Measurements from ENCODE around the gene STK38.
"Not testable (repeated sequence)": the region's sequence is repeated elsewhere in the genome, so short reads cannot be mapped to it uniquely, and the experiment has no call there.

DNA sequence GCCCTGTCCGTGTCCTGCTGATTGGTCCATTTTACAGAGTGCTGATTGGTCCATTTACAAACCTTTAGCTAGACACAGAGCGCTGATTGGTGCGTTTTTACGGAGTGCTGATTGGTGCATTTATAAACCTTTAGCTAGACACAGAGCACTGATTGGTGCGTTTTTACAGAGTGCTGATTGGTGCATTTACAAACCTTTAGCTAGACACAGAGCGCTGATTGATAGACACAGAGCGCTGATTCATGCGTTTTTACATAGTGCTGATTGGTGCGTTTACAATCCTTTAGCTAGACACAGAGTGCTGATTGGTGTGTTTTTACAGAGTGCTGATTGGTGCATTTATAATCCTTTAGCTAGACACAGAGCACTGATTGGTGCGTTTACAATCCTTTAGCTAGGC is 98.1 kb downstream of the STK38 start:
- TF ChIP-seq POLR2AphosphoS5 (IDR thresholded peaks at IDR 0.05; ENCODE audit: insufficient read depth in 1 of 2, low read depth in 1 of 2); POLR2A (IDR thresholded peaks at IDR 0.05): not testable (repeated sequence)
- TF ChIP-seq, protein P1, sequence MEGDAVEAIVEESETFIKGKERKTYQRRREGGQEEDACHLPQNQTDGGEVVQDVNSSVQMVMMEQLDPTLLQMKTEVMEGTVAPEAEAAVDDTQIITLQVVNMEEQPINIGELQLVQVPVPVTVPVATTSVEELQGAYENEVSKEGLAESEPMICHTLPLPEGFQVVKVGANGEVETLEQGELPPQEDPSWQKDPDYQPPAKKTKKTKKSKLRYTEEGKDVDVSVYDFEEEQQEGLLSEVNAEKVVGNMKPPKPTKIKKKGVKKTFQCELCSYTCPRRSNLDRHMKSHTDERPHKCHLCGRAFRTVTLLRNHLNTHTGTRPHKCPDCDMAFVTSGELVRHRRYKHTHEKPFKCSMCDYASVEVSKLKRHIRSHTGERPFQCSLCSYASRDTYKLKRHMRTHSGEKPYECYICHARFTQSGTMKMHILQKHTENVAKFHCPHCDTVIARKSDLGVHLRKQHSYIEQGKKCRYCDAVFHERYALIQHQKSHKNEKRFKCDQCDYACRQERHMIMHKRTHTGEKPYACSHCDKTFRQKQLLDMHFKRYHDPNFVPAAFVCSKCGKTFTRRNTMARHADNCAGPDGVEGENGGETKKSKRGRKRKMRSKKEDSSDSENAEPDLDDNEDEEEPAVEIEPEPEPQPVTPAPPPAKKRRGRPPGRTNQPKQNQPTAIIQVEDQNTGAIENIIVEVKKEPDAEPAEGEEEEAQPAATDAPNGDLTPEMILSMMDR (IDR thresholded peaks at IDR 0.05), result not testable (repeated sequence)

All from vagina (tissue), 2 donors.